Effector memory CD8-positive, alpha-beta T cell (primary cell): ENCODE data around the gene MAD1L1.
"Not testable (repeated sequence)": the region's sequence is repeated elsewhere in the genome, so short reads cannot be mapped to it uniquely, and the experiment has no call there.

ENCODE experiments used
- ATAC-seq: fragments of 150-1000 bp; cut with Tn5 transposase; replicated peaks from 2 replicates; pipeline ENCODE4 v1.10.0; 2021; ENCODE audit warnings: mild to moderate bottlenecking, moderate library complexity
- DNase-seq, 3 experiments: peaks; one replicate each; pipeline ENCODE4 v3.0.0; 2021
- H3K27ac Mint-ChIP-seq, 2 donors: one replicate each; pipeline ENCODE4 v1.8.0; 2022; ENCODE audit warnings: mild to moderate bottlenecking in 2 of 2, mixed read lengths in 2 of 2, moderate library complexity in 2 of 2
- H3K27me3 Mint-ChIP-seq, 2 donors: one replicate each; pipeline ENCODE4 v1.8.0; 2022; ENCODE audit warnings: mixed read lengths in 2 of 2
- H3K36me3 Mint-ChIP-seq: one replicate; pipeline ENCODE4 v1.8.0; 2022; ENCODE audit warnings: mild to moderate bottlenecking, moderate library complexity, mixed read lengths; ENCODE audit not compliant: insufficient read depth
- H3K4me1 Mint-ChIP-seq, 2 donors: one replicate each; pipeline ENCODE4 v1.8.0; 2022; ENCODE audit warnings: low read depth in 2 of 2, mixed read lengths in 2 of 2
- H3K4me3 Mint-ChIP-seq, 2 donors: one replicate each; pipeline ENCODE4 v1.8.0; 2022; ENCODE audit warnings: mild to moderate bottlenecking in 2 of 2, mixed read lengths in 2 of 2, moderate library complexity in 2 of 2
- H3K9me3 Mint-ChIP-seq, 2 donors: one replicate each; pipeline ENCODE4 v1.8.0; 2022; ENCODE audit warnings: mixed read lengths in 2 of 2

The MAD1L1 gene

GRCh38 chr7:1999278-1999984 is 233.3 kb downstream of the MAD1L1 start:
- Mint-ChIP-seq H3K9me3 (no peaks in the 10 kb centered on the region), H3K36me3 (no peaks in the 10 kb centered on the region), H3K27ac (peak overlapping the region; percentile 49 to 84), H3K27me3 (no peaks in the 10 kb centered on the region), H3K4me3 (no peak overlapping the region), H3K4me1 (peaks cover 12 to 16% of the 10 kb centered on the region in 2 donors)
- DNase-seq (no peak), ATAC-seq (no peak)

- H3K27ac Mint-ChIP-seq = no peak overlapping the region
- no peak overlapping the region for H3K4me3 Mint-ChIP-seq
- H3K27me3 Mint-ChIP-seq = no peaks in the 10 kb centered on the region
- H3K4me1 Mint-ChIP-seq = peaks cover 12 to 25% of the 10 kb centered on the region in 2 donors
- no peaks in the 10 kb centered on the region for H3K9me3 Mint-ChIP-seq
- ATAC-seq (no peak), DNase-seq (no peak)
- peaks cover 5% of the 10 kb centered on the region for H3K36me3 Mint-ChIP-seq
These were observed 234.6 kb downstream of the MAD1L1 start for GRCh38 chr7:1998146-1998545.

GRCh38 chr7:1997537-1998076 is 235.1 kb downstream of the MAD1L1 start:
- no peak overlapping the region for H3K4me3 Mint-ChIP-seq
- H3K4me1 Mint-ChIP-seq = peaks cover 12 to 26% of the 10 kb centered on the region in 2 donors
- H3K36me3 Mint-ChIP-seq = peaks cover 5% of the 10 kb centered on the region
- no peak for DNase-seq
- no peaks in the 10 kb centered on the region for H3K27me3 Mint-ChIP-seq
- no peak for ATAC-seq
- no peaks in the 10 kb centered on the region for H3K9me3 Mint-ChIP-seq
- H3K27ac Mint-ChIP-seq = peak overlapping the region in 1 of 2 donors; percentile 59

GRCh38 chr7:1996816-1997215 is 235.9 kb downstream of the MAD1L1 start:
- Mint-ChIP-seq H3K36me3 (peaks cover 5% of the 10 kb centered on the region), H3K4me1 (peaks cover 12 to 26% of the 10 kb centered on the region in 2 donors), H3K27me3 (no peaks in the 10 kb centered on the region), H3K4me3 (no peak overlapping the region), H3K9me3 (no peaks in the 10 kb centered on the region), H3K27ac (peak overlapping the region in 1 of 2 donors; percentile 59)
- ATAC-seq (no peak), DNase-seq (no peak)

GRCh38 chr7:1995911-1996420 is 236.8 kb downstream of the MAD1L1 start:
- DNase-seq, H3K9me3 Mint-ChIP-seq, H3K27ac Mint-ChIP-seq, H3K4me3 Mint-ChIP-seq, H3K36me3 Mint-ChIP-seq, H3K27me3 Mint-ChIP-seq, ATAC-seq: not testable (repeated sequence)
- peaks cover 12 to 26% of the 10 kb centered on the region in 2 donors for H3K4me1 Mint-ChIP-seq

- no peaks in the 10 kb centered on the region for H3K27me3 Mint-ChIP-seq
- H3K4me3 Mint-ChIP-seq = no peak overlapping the region
- no peak for ATAC-seq
- H3K4me1 Mint-ChIP-seq = peaks cover 10 to 23% of the 10 kb centered on the region in 2 donors
- peaks cover 5% of the 10 kb centered on the region for H3K36me3 Mint-ChIP-seq
- no peak overlapping the region for H3K27ac Mint-ChIP-seq
- H3K9me3 Mint-ChIP-seq = no peaks in the 10 kb centered on the region
- no peak for DNase-seq
These were observed 237.3 kb downstream of the MAD1L1 start for GRCh38 chr7:1995426-1995825.

- Mint-ChIP-seq H3K27me3 (no peaks in the 10 kb centered on the region), H3K4me1 (peaks cover 5 to 18% of the 10 kb centered on the region in 2 donors), H3K9me3 (no peaks in the 10 kb centered on the region), H3K36me3 (peaks cover 5% of the 10 kb centered on the region), H3K4me3 (no peak overlapping the region), H3K27ac (no peak overlapping the region)
- ATAC-seq (no peak), DNase-seq (no peak)
These were observed 237.8 kb downstream of the MAD1L1 start for GRCh38 chr7:1994931-1995330.

GRCh38 chr7:1993776-1994740 is 238.7 kb downstream of the MAD1L1 start:
- Mint-ChIP-seq H3K4me3 (no peak overlapping the region), H3K4me1 (peaks cover 0 to 10% of the 10 kb centered on the region in 2 donors), H3K9me3 (no peaks in the 10 kb centered on the region), H3K27me3 (no peaks in the 10 kb centered on the region), H3K36me3 (peaks cover 5% of the 10 kb centered on the region), H3K27ac (peak overlapping the region; percentile 77 to 80)
- DNase-seq (no peak), ATAC-seq (no peak)

GRCh38 chr7:1993031-1993695 is 239.6 kb downstream of the MAD1L1 start:
- Mint-ChIP-seq H3K9me3 (no peaks in the 10 kb centered on the region), H3K36me3 (peaks cover 5% of the 10 kb centered on the region), H3K4me3 (no peak overlapping the region), H3K27me3 (no peaks in the 10 kb centered on the region), H3K27ac (peak overlapping the region; percentile 19 to 49), H3K4me1 (peaks cover 0 to 13% of the 10 kb centered on the region in 2 donors)
- DNase-seq = no peak
- ATAC-seq = no peak

- H3K4me1 Mint-ChIP-seq = peaks cover 4 to 18% of the 10 kb centered on the region in 2 donors
- H3K27me3 Mint-ChIP-seq = no peaks in the 10 kb centered on the region
These were observed 240.2 kb downstream of the MAD1L1 start for GRCh38 chr7:1992554-1992953.

GRCh38 chr7:1990001-1990670 is 242.6 kb downstream of the MAD1L1 start:
- no peak overlapping the region for H3K27ac Mint-ChIP-seq
- no peak for ATAC-seq
- H3K4me1 Mint-ChIP-seq = peaks cover 25 to 36% of the 10 kb centered on the region in 2 donors
- peaks cover 13% of the 10 kb centered on the region for H3K36me3 Mint-ChIP-seq
- DNase-seq = no peak
- H3K4me3 Mint-ChIP-seq = no peak overlapping the region
- no peaks in the 10 kb centered on the region for H3K27me3 Mint-ChIP-seq
- H3K9me3 Mint-ChIP-seq = no peaks in the 10 kb centered on the region

More at GRCh38 chr7:1992554-1992953, 240.2 kb downstream of the MAD1L1 start:
- peak overlapping the region; percentile 19 to 49 for H3K27ac Mint-ChIP-seq
- peaks cover 7% of the 10 kb centered on the region for H3K36me3 Mint-ChIP-seq
- no peaks in the 10 kb centered on the region for H3K9me3 Mint-ChIP-seq
- ATAC-seq = no peak
- H3K4me3 Mint-ChIP-seq = no peak overlapping the region
- DNase-seq = no peak

- no peak overlapping the region for H3K4me3 Mint-ChIP-seq
- peak overlapping the region; percentile 52 to 96 for H3K27ac Mint-ChIP-seq
- H3K27me3 Mint-ChIP-seq = no peaks in the 10 kb centered on the region
- H3K9me3 Mint-ChIP-seq = no peaks in the 10 kb centered on the region
- DNase-seq (no peak), ATAC-seq (no peak)
- peaks cover 13% of the 10 kb centered on the region for H3K36me3 Mint-ChIP-seq
- peaks cover 31 to 42% of the 10 kb centered on the region in 2 donors for H3K4me1 Mint-ChIP-seq
These were observed 243.5 kb downstream of the MAD1L1 start for GRCh38 chr7:1989049-1989860.
